K562 (cell line): ENCODE data around the gene TRMT1. TPM values are rescaled to one million over a fixed set of nuclear protein-coding genes. Genes with fewer than 3 reads are reported as not detected.
A peak's percentile ranks its signal among the peaks of the same experiment; 100 is the strongest.

Experiments
- AFF1 ChIP-seq, 2 experiments: fragments of 450-650 bp; IDR thresholded peaks; 2 replicates each; pipeline ENCODE4 v1.6.1; 2018; ENCODE audit warnings: mild to moderate bottlenecking in 2 of 2, low read depth in 1 of 2; ENCODE audit not compliant: partially characterized antibody in 2 of 2
- CBFA2T3 ChIP-seq: fragments of 450-650 bp; IDR thresholded peaks from 2 replicates; pipeline ENCODE4 v1.6.1; 2017
- CTBP1 ChIP-seq: fragments of 450-650 bp; IDR thresholded peaks from 2 replicates; pipeline ENCODE4 v1.6.1; 2016; ENCODE audit warnings: borderline replicate concordance
- KAT8 ChIP-seq: fragments of 450-650 bp; IDR thresholded peaks from 2 replicates; pipeline ENCODE4 v1.6.1; 2016; ENCODE audit warnings: low read depth, mild to moderate bottlenecking
- MCM2 ChIP-seq: fragments of 450-650 bp; IDR thresholded peaks from 2 replicates; pipeline ENCODE4 v1.6.1; 2017; ENCODE audit warnings: low read depth, mild to moderate bottlenecking
- MITF ChIP-seq: IDR thresholded peaks from 2 replicates; pipeline ENCODE4 v1.6.1; 2014; ENCODE audit warnings: antibody characterized with exemption
- NCOR1 ChIP-seq: fragments of 450-650 bp; IDR thresholded peaks from 2 replicates; pipeline ENCODE4 v1.6.1; 2016; ENCODE audit warnings: mild to moderate bottlenecking, moderate library complexity
- PHF8 ChIP-seq: fragments of 200-600 bp; sonication (generic); IDR thresholded peaks from 2 replicates; pipeline ENCODE4 v1.6.1; 2012; ENCODE audit warnings: mixed run types, mild to moderate bottlenecking, inconsistent platforms, low read length, moderate library complexity, borderline replicate concordance
- PKNOX1 ChIP-seq: fragments of 450-650 bp; IDR thresholded peaks from 2 replicates; pipeline ENCODE4 v1.6.1; 2016
- PTRF ChIP-seq: fragments of 450-650 bp; IDR thresholded peaks from 2 replicates; pipeline ENCODE4 v1.6.1; 2016; ENCODE audit warnings: mild to moderate bottlenecking, missing genetic modification characterization, missing compliant biosample characterization
- PTTG1 ChIP-seq: fragments of 450-650 bp; IDR thresholded peaks from 2 replicates; pipeline ENCODE4 v1.6.1; 2016; ENCODE audit warnings: low read depth, mild to moderate bottlenecking, missing genetic modification characterization, missing compliant biosample characterization
- RBM17 ChIP-seq: fragments of 200-400 bp; formaldehyde crosslinking; IDR thresholded peaks from 2 replicates; pipeline ENCODE4 v1.6.1; 2017; ENCODE audit warnings: low read depth, mild to moderate bottlenecking, low read length, borderline replicate concordance
- SMARCA5 ChIP-seq: fragments of 450-650 bp; IDR thresholded peaks from 2 replicates; pipeline ENCODE4 v1.6.1; 2016
- SRSF3 ChIP-seq: fragments of 200-400 bp; formaldehyde crosslinking; IDR thresholded peaks from 2 replicates; pipeline ENCODE4 v1.6.1; 2016; ENCODE audit warnings: mild to moderate bottlenecking, low read length, moderate library complexity; ENCODE audit not compliant: insufficient read depth
- SUPT5H ChIP-seq: fragments of 450-650 bp; IDR thresholded peaks from 2 replicates; pipeline ENCODE4 v1.6.1; 2016
- TAF7 ChIP-seq: fragments of 450-650 bp; IDR thresholded peaks from 2 replicates; pipeline ENCODE4 v1.6.1; 2016; ENCODE audit warnings: missing genetic modification characterization, missing compliant biosample characterization
- TRIM24 ChIP-seq, 2 experiments: fragments of 450-650 bp; IDR thresholded peaks; 2 replicates each; pipeline ENCODE4 v1.6.1; 2016
- U2AF2 ChIP-seq: fragments of 200-400 bp; formaldehyde crosslinking; optimal IDR thresholded peaks from 2 replicates; pipeline ENCODE3; 2017; ENCODE audit warnings: low read depth, mild to moderate bottlenecking, low read length
- WHSC1 ChIP-seq: IDR thresholded peaks from one replicate; pipeline ENCODE4 v1.6.1; 2012; ENCODE audit warnings: low read length, control low read depth, inconsistent platforms
- ZC3H4 ChIP-seq: sonication (generic); formaldehyde crosslinking; IDR thresholded peaks from 2 replicates; pipeline ENCODE4 v1.9.0; 2021; ENCODE audit warnings: missing genetic modification reagents, borderline replicate concordance
- ZNF24 ChIP-seq: fragments of 450-650 bp; IDR thresholded peaks from 2 replicates; pipeline ENCODE4 v1.6.1; 2016
- ZNF282 ChIP-seq: sonication (generic); formaldehyde crosslinking; IDR thresholded peaks from 2 replicates; pipeline ENCODE4 v1.8.1; 2023; ENCODE audit warnings: missing genetic modification reagents
- ZNF780A ChIP-seq: fragments of 250-450 bp; sonication (Bioruptor Pico); IDR thresholded peaks from 2 replicates; pipeline ENCODE4 v1.5.0; 2021; ENCODE audit warnings: mild to moderate bottlenecking
- polyA plus RNA-seq, 8 experiments: library from polyadenylated mRNA; depleted of rRNA in 4 of 8; stranded (reverse) in 5 of 8; unstranded in 3 of 8; fragments of >200 nt; fragmentation: Nextera tagmentation in 2 of 8; fragmentation: Illumina TruSeq in 1 of 8; extraction: Ambion mirVana in 2 of 8; extraction: Trizol in 1 of 8; gene quantifications; 2 replicates each; pipeline versions ENCODE4 v1.2.1 to v1.2.3, GENCODE V29; 2011 to 2014; ENCODE audit warnings: inconsistent platforms in 1 of 8, missing spikeins in 1 of 8
- total RNA-seq, 7 experiments: library from RNA; depleted of rRNA in 6 of 7; stranded (reverse); fragments of >200 nt in 6 of 7; fragmentation: Illumina TruSeq in 2 of 7; extraction: Trizol in 2 of 7; gene quantifications; 2 replicates each; pipeline versions ENCODE4 v1.2.1 to v1.2.3, GENCODE V29; 2011 to 2021; ENCODE audit warnings: low replicate concordance in 1 of 7

TRMT1 gene
- total and polyA plus RNA-seq, 9 of the 15 experiments (the other 6 are each of a cell fraction or from before 2014, with no cell fraction given) = 5.8 to 158 (median 54.3) TPM

- TF ChIP-seq U2AF2 (no peak), MCM2 (no peak), SUPT5H (peak; percentile 79; the same call in 1 of the 2 replicates), SMARCA5 (no peak), ZNF780A (CRISPR knock-in tag) (0 out of 2 replicates have a peak, but pooled peaks have one; percentile 52), PTTG1 (tag) (no peak), TAF7 (tag) (0 out of 2 replicates have a peak, but pooled peaks have one; percentile 41), KAT8 (no peak), AFF1 (IDR thresholded peaks at IDR 0.05; ENCODE audit: low read depth in 1 of 2, partially characterized antibody in 2 of 2) (peak in 1 of 2 experiments; percentile 53), PTRF (tag) (no peak), PKNOX1 (peak; percentile 46; the same call in 1 of the 2 replicates), CBFA2T3 (no peak), RBM17 (no peak), CTBP1 (no peak), MITF (no peak), ZC3H4 (CRISPR knock-in tag) (peak; percentile 18; the same call in 1 of the 2 replicates), SRSF3 (0 out of 2 replicates have a peak, but pooled peaks have one; percentile 5), ZNF282 (CRISPR knock-in tag) (no peak), ZNF24 (no peak), TRIM24 (IDR thresholded peaks at IDR 0.05) (no peak), PHF8 (peak; percentile 29; the same call in 1 of the 2 replicates), NCOR1 (no peak), WHSC1 (no peak)
Observed at GRCh38 chr19:13150931-13151604, 34.5 kb upstream of the TRMT1 start (continued).
